ENCODE results near the gene CAD.
A peak's percentile ranks its signal among the peaks of the same experiment; 100 is the strongest.

Gene CAD

GRCh38 chr2:27225526-27225925 is 8.4 kb downstream of the CAD start:
- no peak for DNase-seq (ENCODE audit: low spot score)

- DNase-seq (ENCODE audit: low spot score), result no peak
Observed at GRCh38 chr2:27227501-27227900, 10.3 kb downstream of the CAD start.

- no peak for DNase-seq (ENCODE audit: low spot score)
Observed at GRCh38 chr2:27231921-27232320, 14.8 kb downstream of the CAD start.

- DNase-seq (ENCODE audit: low spot score), result no peak
Observed at GRCh38 chr2:27233341-27233740, 16.2 kb downstream of the CAD start.

GRCh38 chr2:27236136-27236535 is 19.0 kb downstream of the CAD start:
- DNase-seq (ENCODE audit: low spot score), result no peak

- DNase-seq (ENCODE audit: low spot score), result no peak
Observed at GRCh38 chr2:27236626-27237025, 19.5 kb downstream of the CAD start.

GRCh38 chr2:27237341-27237945 is 20.3 kb downstream of the CAD start:
- DNase-seq (ENCODE audit: low spot score), result no peak

GRCh38 chr2:27238976-27239375 is 21.8 kb downstream of the CAD start:
- no peak for DNase-seq (ENCODE audit: low spot score)

GRCh38 chr2:27240406-27240805 is 23.2 kb downstream of the CAD start:
- no peak for DNase-seq (ENCODE audit: low spot score)

GRCh38 chr2:27241761-27242613 is 24.8 kb downstream of the CAD start:
- no peak for DNase-seq (ENCODE audit: low spot score)

- DNase-seq (ENCODE audit: low spot score), result no peak
Observed at GRCh38 chr2:27242614-27242951, 25.4 kb downstream of the CAD start.

- no peak for DNase-seq (ENCODE audit: low spot score)
Observed at GRCh38 chr2:27243391-27244130, 26.4 kb downstream of the CAD start.

GRCh38 chr2:27245116-27245515 is 27.9 kb downstream of the CAD start:
- DNase-seq (ENCODE audit: low spot score), result no peak

- DNase-seq (ENCODE audit: low spot score), result no peak
Observed at GRCh38 chr2:27245626-27246025, 28.5 kb downstream of the CAD start.

- DNase-seq (ENCODE audit: low spot score), result no peak
Observed at GRCh38 chr2:27247893-27248292, 30.7 kb downstream of the CAD start.

- no peak for DNase-seq (ENCODE audit: low spot score)
Observed at GRCh38 chr2:27249159-27249890, 32.2 kb downstream of the CAD start.

- DNase-seq (ENCODE audit: low spot score), result peak; percentile 46
Observed at GRCh38 chr2:27249891-27250651, 32.9 kb downstream of the CAD start.

- DNase-seq (ENCODE audit: low spot score), result no peak
Observed at GRCh38 chr2:27250652-27251379, 33.6 kb downstream of the CAD start.

- DNase-seq (ENCODE audit: low spot score), result no peak
Observed at GRCh38 chr2:27251766-27252165, 34.6 kb downstream of the CAD start.

- DNase-seq (ENCODE audit: low spot score), result no peak
Observed at GRCh38 chr2:27255187-27255586, 38.0 kb downstream of the CAD start.

- DNase-seq (ENCODE audit: low spot score), result no peak
Observed at GRCh38 chr2:27255660-27256059, 38.5 kb downstream of the CAD start.

Data from cerebellar cortex (tissue), 1 donor.